A172 (cell line): ENCODE data around the gene TRAF3IP1. TPM values are rescaled to one million over a fixed set of nuclear protein-coding genes. Genes with fewer than 3 reads are reported as not detected.
"Not testable (repeated sequence)": the region's sequence is repeated elsewhere in the genome, so short reads cannot be mapped to it uniquely, and the experiment has no call there.

Experiments
- DNase-seq: peaks from one replicate; pipeline ENCODE4 v3.0.0-alpha.2; 2015; ENCODE audit warnings: low spot score
- total RNA-seq: library from RNA; depleted of rRNA; stranded (reverse); fragments of >200 nt; shearing (Covaris generic); gene quantifications from 2 replicates; pipeline ENCODE4 v1.2.3, GENCODE V29; 2014

TRAF3IP1 gene
- total RNA-seq, 1 experiment from 2014 or later, result 17.9 TPM

DNA sequence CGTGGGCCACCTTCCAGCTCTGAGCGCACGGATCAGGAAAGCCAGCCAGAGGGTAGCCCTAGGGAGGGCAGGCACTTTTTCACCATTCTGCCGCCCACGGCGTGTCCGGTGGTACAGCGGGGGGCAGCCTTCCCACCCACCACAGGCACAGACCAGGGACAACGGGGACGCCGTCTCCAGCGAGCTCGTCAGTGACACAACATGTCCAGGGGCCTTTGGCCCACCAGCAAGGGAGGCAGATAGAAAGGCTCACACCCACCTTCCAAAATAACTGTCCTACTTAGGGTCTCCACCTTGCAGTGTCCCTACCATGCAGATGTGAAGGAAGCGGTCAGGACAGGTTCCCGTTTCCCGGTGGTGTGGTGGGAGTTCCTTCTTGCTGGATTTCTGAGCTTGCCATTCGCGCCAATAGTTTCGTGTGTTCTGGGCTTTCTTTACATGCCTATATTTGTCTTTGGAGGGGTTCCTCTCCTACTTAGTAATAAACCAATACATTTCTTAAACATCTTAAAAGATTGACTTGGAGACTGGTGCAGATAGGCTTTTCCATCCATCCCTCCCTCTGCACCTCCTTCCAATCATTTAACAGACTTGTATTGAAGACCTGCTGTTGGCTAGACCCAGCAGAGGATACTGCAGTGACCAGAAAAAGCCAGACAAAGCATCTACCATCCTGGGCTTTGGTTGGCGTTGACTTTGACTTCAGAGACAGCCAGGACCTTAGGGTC, 107.3 kb downstream of the TRAF3IP1 start:
- DNase-seq, result no peak

DNA sequence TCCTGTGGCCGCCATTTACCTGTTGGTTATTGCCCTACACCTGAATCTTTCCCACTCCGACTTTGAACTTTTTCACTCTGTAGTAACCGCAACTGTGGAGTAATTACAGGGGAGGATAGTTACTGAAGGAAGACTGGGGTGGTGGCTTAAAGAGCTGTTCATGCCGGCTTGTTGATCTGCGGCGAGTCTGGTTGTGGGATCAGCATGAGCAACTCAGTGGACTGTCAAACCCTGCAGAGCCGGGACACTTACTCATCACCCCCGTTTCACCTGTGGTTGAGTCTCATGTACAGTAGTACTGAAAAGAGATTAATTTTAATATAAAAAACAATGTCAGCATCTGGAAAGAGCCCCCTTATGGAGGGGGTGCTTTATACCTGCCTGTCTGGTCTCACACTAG, 108.5 kb downstream of the TRAF3IP1 start:
- DNase-seq, result no peak

GRCh38 chr2:238430781-238431180, 110.5 kb downstream of the TRAF3IP1 start:
- no peak for DNase-seq

DNA sequence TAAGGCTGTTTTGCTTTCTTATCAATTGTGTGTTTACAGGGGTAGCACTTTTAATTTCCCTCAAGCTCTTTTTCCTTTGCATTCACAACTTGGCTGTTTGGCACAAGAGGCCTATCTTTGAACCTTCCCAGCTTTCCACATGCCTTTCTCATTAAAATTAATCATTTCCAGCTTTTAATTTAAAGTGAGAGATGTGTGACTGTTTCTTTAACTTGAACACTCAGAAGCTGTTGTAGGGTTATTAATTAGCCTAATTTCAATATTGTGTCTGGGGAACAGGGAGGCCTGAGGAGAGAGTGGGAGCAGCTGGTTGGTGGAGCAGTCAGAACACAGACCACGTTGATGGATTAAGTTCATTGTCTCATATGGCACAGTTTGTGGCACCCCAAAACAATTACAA, 111.1 kb downstream of the TRAF3IP1 start:
- no peak for DNase-seq

- no peak for DNase-seq
These were observed 113.1 kb downstream of the TRAF3IP1 start for GRCh38 chr2:238433300-238433915.

DNA sequence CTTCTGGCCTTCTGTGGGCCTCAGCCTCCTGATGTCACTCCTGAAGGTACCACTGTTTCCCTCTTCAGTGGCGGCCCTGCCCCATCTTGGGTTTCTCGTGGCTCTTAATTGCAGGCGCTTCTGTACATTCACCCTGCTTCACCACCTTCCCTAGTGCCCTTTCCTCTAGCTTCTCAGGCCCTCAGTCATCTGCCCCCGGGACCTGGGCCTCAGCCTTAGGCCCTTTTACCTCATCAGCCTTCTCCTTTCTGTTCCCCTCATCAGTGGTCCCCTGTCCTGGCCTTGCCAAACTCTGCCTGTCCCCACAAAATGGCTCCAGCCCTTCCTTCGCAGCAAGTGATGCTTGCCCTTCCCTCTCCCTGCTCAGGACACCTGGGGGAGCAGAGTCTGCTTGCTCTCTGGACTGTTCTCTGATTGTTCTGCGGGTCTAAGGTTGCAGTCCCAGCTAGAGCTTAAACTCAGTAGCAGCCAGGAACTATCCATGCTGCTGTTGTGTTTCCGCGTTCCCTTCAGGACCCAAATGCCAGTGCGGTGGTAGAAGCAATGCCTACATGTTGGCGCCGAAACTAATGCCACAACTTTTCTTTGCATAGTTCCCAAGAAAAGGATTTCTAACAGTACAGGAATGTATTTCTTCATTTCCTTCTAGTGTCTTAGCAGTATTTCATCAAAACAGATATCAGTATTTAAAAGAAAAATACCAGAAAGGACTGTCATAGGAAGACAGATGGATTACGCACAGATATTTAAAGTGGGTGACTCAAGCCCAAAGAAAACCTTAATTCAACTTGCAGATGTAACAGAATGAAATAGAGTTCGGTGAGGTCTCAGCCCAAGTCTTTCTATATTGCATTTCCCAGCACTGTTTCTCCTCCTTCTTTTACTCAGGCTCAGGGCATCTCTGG, 113.9 kb downstream of the TRAF3IP1 start:
- DNase-seq, result peak; percentile 93

DNA sequence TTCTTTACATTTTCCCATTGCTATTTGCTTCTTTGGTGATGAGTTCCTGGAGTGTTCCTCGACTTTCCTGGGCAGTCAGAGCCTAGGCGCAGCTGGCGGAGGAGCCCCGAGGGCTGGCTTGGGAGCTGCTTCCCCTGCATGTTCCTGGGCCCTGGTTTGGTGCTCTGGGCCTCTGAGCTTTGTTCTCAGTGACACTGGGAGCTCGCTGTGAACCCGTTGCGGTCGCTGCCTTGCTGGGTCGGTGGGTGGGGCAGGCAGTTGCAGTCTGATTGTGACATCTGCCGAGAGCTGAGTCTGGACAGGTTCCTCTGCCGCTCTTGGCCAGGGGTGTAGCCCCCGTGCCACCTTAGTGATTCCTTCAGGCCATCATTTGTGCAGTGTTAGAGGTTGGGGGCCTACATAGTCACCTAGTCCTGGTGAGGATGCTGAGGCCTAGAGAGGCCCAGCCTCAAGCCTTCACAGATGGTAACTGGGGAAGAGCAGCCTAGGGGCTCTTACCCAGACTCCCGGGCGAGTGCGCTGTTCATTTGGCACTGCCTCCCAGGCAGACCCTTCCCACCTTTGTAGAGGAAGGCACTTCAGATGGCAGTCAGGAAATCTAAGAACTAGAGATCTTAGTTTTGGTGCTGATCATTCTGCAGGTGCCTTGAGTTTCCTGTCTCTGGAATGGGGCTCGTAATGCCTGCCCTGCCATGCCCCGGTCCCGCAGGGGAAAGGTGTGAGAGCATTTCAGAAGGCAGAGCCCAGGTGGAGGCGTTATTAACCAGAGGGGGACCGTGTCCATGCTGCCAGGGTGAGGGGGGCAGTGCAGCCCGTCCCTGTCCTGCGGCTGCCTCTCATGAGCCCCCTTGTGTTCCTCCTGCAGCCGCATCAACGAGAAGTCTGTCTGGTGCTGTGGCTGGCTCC, 114.8 kb downstream of the TRAF3IP1 start:
- peak; percentile 59 for DNase-seq

DNA sequence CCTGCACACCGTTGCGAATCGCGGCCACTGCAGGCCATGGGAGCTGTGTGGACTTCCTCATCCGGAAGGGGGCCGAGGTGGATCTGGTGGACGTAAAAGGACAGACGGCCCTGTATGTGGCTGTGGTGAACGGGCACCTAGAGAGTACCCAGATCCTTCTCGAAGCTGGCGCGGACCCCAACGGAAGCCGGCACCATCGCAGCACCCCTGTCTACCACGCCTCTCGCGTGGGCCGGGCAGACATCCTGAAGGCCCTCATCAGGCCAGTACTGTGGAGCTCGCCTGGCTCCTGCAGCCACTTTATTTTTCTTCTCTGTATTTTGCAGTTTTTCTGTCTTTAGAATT, 115.4 kb downstream of the TRAF3IP1 start:
- DNase-seq, result no peak

GRCh38 chr2:238438856-238439849, 118.8 kb downstream of the TRAF3IP1 start:
- DNase-seq, result peak; percentile 98

GRCh38 chr2:238439917-238440316, 119.6 kb downstream of the TRAF3IP1 start:
- no peak for DNase-seq

- DNase-seq, result no peak
These were observed 120.0 kb downstream of the TRAF3IP1 start for GRCh38 chr2:238440331-238440730.

GRCh38 chr2:238440767-238441166, 120.4 kb downstream of the TRAF3IP1 start:
- no peak for DNase-seq

- no peak for DNase-seq
These were observed 121.2 kb downstream of the TRAF3IP1 start for GRCh38 chr2:238441262-238442114.

DNA sequence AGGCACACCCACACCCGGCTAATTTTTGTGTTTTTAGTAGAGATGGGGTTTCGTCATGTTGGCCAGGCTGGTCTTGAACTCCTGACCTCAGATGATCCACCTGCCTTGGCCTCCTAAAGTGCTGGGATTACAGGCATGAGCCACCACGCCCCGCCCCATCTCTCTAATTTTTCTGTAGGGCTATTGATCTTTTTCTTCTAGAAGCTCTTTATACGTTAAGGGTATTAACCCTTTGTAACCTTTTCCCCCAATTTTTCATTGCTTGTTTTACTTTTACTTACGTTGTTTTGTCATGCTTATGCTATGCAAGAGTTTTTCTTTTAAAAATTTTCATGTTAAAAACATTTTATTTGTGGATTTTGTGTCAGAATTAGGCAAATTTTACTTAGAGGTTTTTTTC, 121.9 kb downstream of the TRAF3IP1 start:
- DNase-seq, result not testable (repeated sequence)

- no peak for DNase-seq
These were observed 123.9 kb downstream of the TRAF3IP1 start for GRCh38 chr2:238444242-238444641.

DNA sequence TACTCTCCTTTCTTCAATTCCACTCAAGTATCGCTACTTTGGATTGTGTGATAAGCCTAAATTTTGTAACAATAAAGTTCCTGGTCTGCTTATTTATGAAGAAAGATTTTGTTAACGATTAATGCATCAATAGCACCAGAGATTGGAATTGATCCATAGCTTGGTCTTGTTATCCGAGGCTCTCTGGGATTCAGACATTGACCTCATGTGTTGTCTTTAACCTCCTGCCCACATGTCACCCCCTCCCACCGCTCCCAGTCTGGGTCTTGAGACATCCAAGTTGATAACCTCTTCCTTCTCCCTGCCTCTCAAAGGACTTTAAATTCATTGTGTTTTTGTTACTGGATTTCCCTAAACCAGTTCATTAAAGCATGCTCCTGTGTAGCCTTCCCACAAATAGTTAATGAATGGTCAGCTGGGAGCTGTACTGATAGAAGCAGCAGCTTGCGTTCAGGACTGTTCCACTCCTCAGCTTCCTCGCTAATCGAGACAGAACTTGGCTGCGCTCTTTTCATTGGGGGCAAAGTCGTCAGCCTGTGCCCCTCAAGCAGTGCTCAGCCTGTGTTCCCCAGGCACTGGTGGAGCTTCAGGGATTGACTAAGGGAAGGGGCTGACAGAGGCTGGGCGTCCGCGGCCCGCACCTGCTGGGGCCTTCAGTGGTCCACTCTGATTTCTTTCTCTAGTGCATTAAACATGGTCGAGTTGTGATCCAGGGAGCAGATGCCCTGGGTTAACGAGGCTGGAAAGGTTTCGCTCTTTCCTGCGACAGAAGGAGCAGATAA, 125.3 kb downstream of the TRAF3IP1 start:
- no peak for DNase-seq

DNA sequence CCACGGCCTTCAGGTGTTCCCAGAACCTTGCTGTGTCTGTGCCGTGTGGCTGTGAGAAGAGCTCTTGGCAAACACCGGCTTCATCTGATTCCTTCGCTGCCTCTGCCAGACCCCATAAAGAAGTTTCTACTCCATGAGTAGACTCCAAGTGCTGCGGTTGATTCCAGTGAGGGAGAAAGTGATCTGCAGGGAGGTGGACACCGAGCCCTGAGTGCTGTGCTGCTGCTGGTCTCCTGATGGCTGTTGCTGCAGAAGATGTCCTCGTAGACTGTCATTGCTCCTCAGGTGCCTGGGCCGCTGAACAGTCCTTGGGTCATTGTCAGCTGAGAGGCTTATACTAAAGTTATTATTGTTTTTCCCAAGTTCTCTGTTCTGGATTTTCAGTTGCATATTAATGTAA, 126.1 kb downstream of the TRAF3IP1 start:
- no peak for DNase-seq
